IPS-15b (cell line): ENCODE measurements around the gene ST8SIA3.
"Not testable (repeated sequence)": the region's sequence is repeated elsewhere in the genome, so short reads cannot be mapped to it uniquely, and the experiment has no call there.

Experiments
- H3K27me3 ChIP-seq: one replicate; pipeline ENCODE4 v1.6.1; 2013; ENCODE audit warnings: low read length; ENCODE audit not compliant: control insufficient read depth, insufficient read depth
- H3K36me3 ChIP-seq: one replicate; pipeline ENCODE4 v1.6.1; 2013; ENCODE audit warnings: low read length; ENCODE audit not compliant: control insufficient read depth, insufficient read depth
- H3K4me1 ChIP-seq: one replicate; pipeline ENCODE4 v1.6.1; 2013; ENCODE audit warnings: mild to moderate bottlenecking, low read length; ENCODE audit not compliant: control insufficient read depth, insufficient read depth
- H3K4me3 ChIP-seq: one replicate; pipeline ENCODE4 v1.5.1; 2013; ENCODE audit warnings: low read depth, low read length
- H3K9ac ChIP-seq: one replicate; pipeline ENCODE4 v1.6.1; 2013; ENCODE audit warnings: low read depth, mild to moderate bottlenecking, low read length
- H3K9me3 ChIP-seq: one replicate; pipeline ENCODE4 v1.6.1; 2013; ENCODE audit warnings: mild to moderate bottlenecking, low read length; ENCODE audit not compliant: control insufficient read depth, insufficient read depth

ST8SIA3 gene

DNA sequence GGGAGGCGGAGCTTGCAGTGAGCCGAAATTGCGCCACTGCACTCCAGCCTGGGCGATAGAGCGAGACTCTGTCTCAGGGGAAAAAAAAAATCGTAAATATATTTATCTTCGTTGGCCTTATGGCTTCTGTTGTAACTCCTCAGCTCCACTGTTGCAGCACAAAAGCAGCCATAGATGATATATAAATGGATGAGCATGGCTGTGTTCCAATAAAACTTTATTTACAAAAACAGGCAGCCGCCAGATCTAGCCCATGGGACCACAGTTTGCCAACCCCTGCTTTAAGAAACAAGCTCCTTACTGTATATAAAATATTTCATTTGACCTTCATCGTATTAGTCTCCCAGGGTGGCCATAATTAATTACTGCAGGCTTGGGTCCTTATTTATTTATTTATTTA, 20.1 kb downstream of the ST8SIA3 start:
- H3K4me3 ChIP-seq: no peak overlapping the region
- no peaks in the 10 kb centered on the region for H3K9me3 ChIP-seq
- no peaks in the 10 kb centered on the region for H3K4me1 ChIP-seq
- no peaks in the 10 kb centered on the region for H3K36me3 ChIP-seq
- no peak overlapping the region for H3K9ac ChIP-seq
- H3K27me3 ChIP-seq: no peaks in the 10 kb centered on the region

DNA sequence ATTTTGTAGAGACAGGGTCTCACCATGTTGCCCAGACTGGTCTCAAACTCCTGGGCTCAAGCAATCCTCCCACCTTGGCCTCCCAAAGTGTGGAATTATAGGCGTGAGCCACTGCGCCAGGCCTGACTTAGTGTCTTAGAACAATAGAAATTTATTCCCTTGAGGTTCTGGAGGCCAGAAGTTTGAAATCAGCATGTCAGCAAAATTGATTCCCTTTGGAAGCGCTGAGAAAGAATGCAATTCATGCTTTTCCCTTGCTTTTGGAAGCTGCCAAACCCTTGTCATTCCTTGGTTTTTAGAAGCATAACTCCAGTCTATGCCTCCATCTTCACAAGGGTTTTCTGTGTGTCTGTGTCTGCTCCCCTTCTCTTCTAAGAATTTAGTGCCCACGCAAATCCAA, 20.7 kb downstream of the ST8SIA3 start:
- H3K9ac ChIP-seq: no peak overlapping the region
- no peaks in the 10 kb centered on the region for H3K4me1 ChIP-seq
- no peak overlapping the region for H3K4me3 ChIP-seq
- H3K27me3 ChIP-seq: no peaks in the 10 kb centered on the region
- no peaks in the 10 kb centered on the region for H3K36me3 ChIP-seq
- no peaks in the 10 kb centered on the region for H3K9me3 ChIP-seq

DNA sequence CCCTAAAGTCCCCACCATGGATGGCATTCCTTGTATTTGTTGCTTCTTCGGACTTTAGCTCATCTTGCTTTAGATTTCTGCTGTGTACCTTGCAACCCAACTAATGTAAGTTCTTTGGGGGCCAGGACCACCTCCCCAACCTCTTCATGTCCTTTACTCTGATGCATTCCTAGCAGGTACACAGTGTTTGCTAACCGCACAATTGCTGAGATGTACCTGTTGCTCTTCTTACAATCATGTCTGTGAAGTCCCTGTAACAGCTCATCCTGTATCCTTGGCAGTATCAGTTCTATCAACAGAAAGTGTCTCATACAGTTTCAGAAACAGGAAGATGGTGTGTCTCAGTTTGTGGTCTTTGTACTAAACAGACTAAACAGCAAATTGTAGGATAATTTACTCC, 24.1 kb downstream of the ST8SIA3 start:
- Histone ChIP-seq H3K4me3 (no peak overlapping the region), H3K9ac (no peak overlapping the region), H3K9me3 (no peaks in the 10 kb centered on the region), H3K27me3 (no peaks in the 10 kb centered on the region), H3K4me1 (no peaks in the 10 kb centered on the region), H3K36me3 (no peaks in the 10 kb centered on the region)

DNA sequence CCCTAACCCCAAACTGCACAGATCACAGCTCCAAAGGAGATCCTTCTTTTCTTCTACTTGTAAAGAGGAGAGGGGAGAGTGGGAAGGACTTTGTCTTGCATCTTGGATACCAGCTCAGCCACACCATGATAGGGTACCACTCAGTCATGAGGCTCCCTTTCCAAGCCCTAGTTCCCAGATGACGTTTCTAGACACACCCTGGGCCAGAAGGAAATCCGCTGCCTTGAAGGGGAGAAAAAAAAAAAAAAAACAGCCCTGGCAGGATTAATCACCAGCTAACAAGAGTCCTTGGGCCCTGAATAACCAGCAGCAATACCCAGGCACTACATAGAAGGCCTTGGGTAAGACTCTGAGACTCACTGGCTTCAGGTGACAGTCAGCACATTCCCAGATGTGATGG, 36.9 kb downstream of the ST8SIA3 start:
- no peaks in the 10 kb centered on the region for H3K27me3 ChIP-seq

DNA sequence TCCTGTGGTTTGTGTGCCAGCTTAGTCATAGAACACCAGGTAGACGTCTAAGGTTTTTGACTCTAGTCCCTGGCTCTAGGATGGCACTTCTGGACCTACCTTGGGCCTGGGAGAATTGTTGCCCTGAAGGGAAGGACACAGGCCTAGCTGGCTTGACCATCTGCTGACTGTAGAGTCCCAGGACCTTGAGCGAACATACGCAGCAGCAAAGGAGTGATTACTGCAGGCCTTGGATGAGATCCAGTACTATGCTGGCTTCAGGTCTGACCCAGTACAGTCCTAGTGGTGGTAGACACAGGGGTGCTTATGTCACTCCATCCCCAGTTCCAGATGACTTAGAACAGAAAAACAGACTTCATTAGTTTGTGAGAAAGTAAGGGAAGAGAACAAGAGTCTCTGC, 37.7 kb downstream of the ST8SIA3 start:
- Histone ChIP-seq H3K4me1 (peaks cover 4% of the 10 kb centered on the region), H3K27me3 (no peaks in the 10 kb centered on the region)

More for the DNA sequence above, 36.9 kb downstream of the ST8SIA3 start:
- H3K9ac ChIP-seq: no peak overlapping the region
- H3K9me3 ChIP-seq: no peaks in the 10 kb centered on the region
- H3K4me3 ChIP-seq: no peak overlapping the region
- H3K4me1 ChIP-seq: peaks cover 4% of the 10 kb centered on the region
- H3K36me3 ChIP-seq: no peaks in the 10 kb centered on the region

DNA sequence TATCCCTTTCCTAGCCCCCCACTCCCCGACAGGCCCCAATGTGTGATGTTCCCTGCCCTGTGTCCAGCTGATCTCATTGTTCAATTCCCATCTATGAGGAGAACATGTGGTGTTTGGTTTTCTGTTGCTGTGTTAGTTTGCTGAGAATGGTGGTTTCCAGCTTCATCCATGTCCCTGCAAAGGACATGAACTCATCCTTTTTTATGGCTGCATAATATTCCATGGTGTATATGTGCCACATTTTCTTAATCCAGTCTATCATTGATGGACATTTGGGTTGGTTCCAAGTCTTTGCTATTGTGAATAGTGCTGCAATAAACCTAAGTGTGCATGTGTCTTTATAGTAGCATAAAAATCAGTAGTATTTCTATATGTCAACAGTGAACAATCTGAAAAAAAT, 42.4 kb downstream of the ST8SIA3 start:
- H3K36me3 ChIP-seq, H3K27me3 ChIP-seq, H3K9ac ChIP-seq, H3K4me3 ChIP-seq, H3K4me1 ChIP-seq, H3K9me3 ChIP-seq: not testable (repeated sequence)

More for the DNA sequence above, 37.7 kb downstream of the ST8SIA3 start:
- H3K4me3 ChIP-seq: no peak overlapping the region
- no peaks in the 10 kb centered on the region for H3K36me3 ChIP-seq
- no peak overlapping the region for H3K9ac ChIP-seq
- H3K9me3 ChIP-seq: no peaks in the 10 kb centered on the region

DNA sequence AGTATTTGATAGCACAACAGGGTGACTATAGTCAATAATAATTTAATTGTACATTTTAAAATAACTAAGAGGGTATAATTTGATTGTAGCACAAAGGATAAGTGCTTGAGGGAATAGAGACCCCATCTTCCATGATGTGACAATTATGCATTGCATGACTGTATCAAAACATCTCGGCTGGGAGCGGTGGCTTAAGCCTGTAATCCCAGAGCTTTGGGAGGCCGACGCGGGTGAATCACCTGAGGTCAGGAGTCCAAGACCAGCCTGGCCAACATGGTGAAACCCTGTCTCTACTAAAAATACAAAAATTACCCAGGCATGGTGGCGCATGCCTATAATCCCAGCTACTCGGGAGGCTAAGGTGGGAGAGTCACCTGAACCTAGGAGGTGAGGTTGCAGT, 44.5 kb downstream of the ST8SIA3 start:
- H3K9me3 ChIP-seq, H3K4me3 ChIP-seq, H3K4me1 ChIP-seq, H3K36me3 ChIP-seq, H3K9ac ChIP-seq, H3K27me3 ChIP-seq: not testable (repeated sequence)

DNA sequence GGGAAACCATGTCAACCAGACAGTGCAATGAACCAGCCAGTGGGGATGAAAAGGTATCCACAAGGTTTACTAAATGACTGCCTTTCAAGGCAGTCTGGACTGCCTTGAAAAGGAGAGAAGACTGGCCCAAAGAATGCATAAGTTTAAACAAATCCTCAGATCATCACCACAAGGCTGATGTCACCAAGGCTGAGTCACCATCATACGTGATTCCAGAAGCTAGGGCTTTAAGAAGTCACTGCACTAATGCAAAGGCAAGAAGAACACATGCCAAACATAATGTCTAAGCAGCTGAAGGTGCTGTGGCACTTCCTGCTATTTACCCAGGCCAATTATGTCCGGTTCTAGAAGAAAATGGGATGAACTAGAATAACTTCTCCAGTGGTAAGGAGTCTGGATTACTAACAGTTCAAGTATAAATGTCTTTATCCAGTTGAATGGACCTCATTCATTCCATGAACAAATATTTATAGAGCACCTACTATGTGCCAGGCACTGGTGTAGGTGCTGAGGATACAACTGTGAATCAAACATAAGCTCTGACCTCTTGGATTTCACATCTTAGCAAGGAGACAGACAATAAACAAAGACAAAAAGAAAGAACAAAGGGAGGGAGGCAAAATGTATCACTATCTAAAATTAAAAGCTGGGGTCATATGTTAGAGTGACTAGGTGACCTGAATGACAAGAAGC, 45.2 kb downstream of the ST8SIA3 start:
- no peaks in the 10 kb centered on the region for H3K9me3 ChIP-seq
- H3K4me1 ChIP-seq: no peaks in the 10 kb centered on the region
- peaks cover 3% of the 10 kb centered on the region for H3K27me3 ChIP-seq
- H3K9ac ChIP-seq: no peak overlapping the region
- no peaks in the 10 kb centered on the region for H3K36me3 ChIP-seq
- H3K4me3 ChIP-seq: no peak overlapping the region

DNA sequence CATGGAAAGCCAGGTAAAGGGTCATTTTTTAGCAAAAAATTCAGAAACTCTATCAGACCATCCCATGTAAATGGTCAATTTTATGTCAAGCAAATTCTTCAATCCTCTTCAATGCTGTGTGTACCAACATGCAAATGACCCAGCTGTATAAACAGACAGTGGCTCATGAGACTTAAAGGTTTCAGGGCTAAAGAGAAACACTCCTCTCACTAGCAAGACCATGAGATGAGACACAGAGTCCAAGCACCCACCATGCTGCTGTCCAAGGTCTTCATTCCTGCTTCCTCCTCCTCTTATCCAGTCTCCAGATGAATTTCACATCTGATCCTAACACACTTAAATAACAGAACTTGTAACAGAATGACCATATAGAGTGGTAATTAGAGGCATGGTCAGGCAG, 52.0 kb downstream of the ST8SIA3 start:
- peaks cover 1% of the 10 kb centered on the region for H3K27me3 ChIP-seq
- H3K4me3 ChIP-seq: no peak overlapping the region
- no peaks in the 10 kb centered on the region for H3K36me3 ChIP-seq
- no peaks in the 10 kb centered on the region for H3K4me1 ChIP-seq
- H3K9ac ChIP-seq: no peak overlapping the region
- no peaks in the 10 kb centered on the region for H3K9me3 ChIP-seq

DNA sequence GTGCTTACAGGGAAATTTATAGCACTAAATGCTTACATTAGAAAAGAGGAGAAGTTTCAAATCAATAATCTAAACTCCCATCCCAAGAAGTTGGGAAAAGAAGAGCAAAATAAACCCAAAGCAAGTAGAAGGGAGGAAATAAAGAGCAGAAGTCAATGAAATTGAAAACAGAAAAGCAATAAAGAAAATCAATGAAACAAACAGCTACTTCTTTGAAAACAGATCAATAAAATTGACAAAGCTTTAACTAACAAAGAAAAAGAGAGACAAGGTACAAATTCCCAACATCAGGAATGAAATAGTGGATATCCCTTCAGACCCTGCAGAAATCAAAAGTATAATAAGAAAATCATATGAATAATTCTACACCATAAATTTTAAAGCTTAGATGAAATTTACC, 57.3 kb downstream of the ST8SIA3 start:
- Histone ChIP-seq H3K4me3 (no peak overlapping the region), H3K9ac (no peak overlapping the region), H3K4me1 (no peaks in the 10 kb centered on the region), H3K9me3 (no peaks in the 10 kb centered on the region), H3K27me3 (no peaks in the 10 kb centered on the region), H3K36me3 (no peaks in the 10 kb centered on the region)

DNA sequence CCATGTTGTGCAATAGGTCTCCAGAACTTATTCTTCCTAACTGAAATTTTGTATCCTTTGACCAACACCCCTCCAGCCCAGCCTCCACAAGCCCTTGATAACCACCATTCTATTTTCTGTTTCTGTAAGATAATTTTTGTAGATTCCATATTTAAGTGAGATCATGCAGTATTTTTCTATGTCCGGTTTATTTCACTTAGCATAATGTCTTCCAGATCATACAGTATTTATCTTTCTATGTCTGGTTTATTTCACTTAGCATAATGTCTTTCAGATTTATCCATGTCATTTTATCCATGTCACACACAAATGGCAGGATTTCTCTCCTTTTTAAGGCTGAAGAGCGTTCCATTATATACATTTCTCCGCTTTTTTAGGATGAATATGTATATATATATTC, 58.4 kb downstream of the ST8SIA3 start:
- Histone ChIP-seq H3K4me3 (no peak overlapping the region), H3K9ac (no peak overlapping the region), H3K27me3 (no peaks in the 10 kb centered on the region), H3K36me3 (no peaks in the 10 kb centered on the region), H3K9me3 (no peaks in the 10 kb centered on the region), H3K4me1 (no peaks in the 10 kb centered on the region)

DNA sequence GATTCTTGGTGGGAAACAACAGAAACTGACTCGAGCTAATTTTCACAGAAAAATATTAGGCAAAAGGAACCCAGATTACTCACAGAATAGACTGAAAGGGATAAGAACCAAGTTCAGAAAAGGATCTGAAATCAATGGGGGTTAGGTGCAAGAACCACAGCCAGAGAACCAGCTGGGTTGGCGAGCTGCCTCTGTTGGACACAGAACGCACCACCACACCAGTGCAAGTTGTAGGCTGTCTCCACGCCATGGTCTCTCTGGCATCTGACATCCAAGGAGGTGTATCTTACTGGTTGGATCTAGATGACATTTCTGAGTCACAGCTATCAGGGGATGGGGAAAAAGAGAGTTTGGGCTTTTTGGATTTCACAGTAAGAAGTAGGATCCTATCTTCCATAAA, 64.2 kb downstream of the ST8SIA3 start:
- Histone ChIP-seq H3K9ac (no peak overlapping the region), H3K27me3 (no peaks in the 10 kb centered on the region), H3K36me3 (no peaks in the 10 kb centered on the region), H3K9me3 (no peaks in the 10 kb centered on the region), H3K4me3 (no peak overlapping the region), H3K4me1 (no peaks in the 10 kb centered on the region)
